HG03135 (cell line): ENCODE measurements around the gene CARD8.

Experiments
- ATAC-seq: cut with Tn5 transposase; IDR thresholded peaks from one replicate; pipeline ENCODE4 v1.9.1; 2021; ENCODE audit warnings: mild to moderate bottlenecking, moderate library complexity; ENCODE audit not compliant: unreplicated experiment

Gene CARD8

DNA sequence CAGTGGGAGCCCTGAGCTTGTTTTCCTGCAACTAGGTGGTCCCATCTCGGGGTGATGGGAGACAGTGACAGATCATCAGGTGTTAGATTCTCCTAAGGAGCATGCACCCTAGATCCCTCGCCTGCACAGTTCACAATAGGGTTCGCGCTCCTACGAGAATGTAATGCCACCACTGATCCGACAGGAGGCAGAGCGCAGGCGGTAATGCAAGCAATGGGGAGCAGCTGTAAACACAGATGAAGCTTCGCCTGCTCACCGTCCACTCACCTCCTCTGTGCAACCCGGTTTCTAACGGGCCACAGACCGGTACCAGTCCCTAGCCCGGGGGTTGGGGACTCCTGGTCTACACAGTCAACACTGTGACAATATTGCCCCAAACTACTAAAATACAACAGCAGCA lies 38.8 kb downstream of the CARD8 start:
- ATAC-seq, result no peak

DNA sequence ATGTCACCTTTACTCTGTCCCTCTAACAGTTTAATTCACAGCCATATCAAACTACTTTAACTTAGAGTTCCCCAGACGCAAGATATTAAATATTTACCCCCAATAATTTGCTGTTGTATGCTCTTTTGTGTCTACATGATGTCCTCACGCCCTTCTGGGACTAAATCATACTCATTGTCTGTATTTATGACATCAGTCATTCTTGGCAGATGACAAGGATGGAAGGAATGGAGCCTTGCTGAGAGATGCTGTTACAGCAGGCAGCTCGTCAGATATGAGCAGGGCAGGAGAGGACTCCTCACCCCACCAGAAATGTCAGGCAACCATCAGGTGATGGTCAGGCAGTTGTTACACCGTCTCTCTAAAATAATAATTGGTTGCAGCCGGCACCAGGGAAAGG lies 41.8 kb downstream of the CARD8 start:
- ATAC-seq, result no peak

DNA sequence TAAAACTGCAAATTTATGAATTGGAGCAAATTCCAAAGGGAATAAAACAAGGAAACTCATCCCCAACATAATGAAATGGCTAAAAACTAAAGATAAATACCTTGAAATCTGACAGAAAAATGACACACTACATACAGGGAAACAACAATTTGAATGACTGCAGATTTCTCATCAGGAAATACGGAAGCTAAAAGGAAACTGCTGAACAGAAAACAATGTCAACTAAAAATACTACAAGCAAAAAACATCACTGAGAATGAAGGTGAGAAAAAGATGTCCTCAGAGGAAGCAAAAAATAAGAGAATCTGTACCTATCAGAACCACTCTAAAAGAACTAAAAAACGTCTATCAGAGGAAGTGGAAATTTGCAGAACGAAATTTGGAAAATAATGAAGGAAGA lies 45.7 kb downstream of the CARD8 start:
- ATAC-seq, result no peak

DNA sequence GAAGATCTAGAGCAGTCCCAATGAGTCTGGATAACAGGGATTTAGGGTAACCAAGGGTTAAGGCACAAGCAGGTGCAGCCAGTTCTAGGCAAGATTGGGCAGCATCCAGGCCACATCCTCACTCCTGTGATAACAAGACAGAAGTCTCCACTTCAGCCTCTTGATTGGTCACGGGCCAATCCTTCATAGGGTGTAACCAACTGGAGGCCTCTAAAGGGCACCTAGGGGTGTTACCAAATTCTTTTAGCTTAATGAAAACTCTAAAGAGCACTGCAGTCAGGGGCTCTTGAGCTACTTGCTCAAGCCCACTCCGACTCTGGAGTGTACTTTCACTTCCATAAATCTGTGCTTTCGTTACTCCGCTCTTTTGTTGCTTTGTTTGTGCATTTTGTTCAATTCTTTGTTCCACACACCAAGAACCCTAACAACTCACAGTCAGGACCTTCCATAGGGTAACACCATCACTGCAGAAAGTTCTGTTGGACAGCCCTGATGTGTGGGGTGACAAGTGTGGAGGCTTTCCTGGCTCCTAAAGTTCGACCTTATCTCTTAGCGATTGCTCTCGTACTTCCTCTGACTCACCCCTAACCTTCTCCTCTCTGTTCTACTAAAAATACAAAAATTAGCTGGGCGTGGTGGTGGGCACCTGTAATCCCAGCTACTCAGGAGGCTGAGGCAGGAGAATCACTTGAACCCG lies 49.2 kb downstream of the CARD8 start:
- no peak for ATAC-seq

DNA sequence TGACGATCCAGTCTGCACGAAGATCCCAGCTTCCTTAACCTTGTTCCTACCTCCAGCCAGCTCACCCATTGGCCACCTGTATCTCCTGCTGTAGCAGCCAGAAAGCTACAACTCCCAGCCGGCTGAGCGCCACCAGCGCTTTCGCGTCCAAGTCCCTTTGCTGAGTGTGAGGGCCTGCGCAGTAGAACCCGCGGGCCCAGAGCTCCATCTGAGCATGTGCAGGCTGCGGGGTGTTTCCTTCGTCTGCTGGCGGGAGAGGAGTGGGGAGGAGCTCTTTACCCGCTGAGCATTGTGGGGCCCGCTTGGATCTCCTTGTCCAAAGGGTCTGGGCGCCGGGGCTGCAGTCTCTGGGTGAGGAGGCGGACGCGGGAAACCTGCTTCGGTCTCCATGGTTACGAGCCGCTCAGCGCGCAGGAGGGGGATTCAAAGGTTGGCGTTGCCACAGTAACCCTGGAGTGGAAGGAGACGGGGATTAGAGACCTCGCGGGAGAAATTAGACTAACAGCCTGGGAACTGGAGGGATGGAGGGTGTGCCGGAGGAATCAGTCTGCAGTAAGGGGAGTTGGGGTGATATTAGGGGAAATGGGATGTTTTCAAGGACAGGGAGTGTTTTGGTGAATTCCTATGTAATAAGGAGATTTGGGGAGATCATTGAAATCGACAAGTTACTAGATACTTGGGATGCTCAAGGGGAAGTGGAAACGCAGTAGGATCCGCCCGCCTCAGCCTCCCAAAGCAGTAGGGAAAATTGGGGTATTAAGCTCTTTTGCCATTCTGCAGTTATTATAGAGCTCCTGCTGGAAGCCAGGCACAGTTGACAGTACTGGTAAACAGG lies 51.7 kb downstream of the CARD8 start:
- ATAC-seq, result peak; percentile 89

DNA sequence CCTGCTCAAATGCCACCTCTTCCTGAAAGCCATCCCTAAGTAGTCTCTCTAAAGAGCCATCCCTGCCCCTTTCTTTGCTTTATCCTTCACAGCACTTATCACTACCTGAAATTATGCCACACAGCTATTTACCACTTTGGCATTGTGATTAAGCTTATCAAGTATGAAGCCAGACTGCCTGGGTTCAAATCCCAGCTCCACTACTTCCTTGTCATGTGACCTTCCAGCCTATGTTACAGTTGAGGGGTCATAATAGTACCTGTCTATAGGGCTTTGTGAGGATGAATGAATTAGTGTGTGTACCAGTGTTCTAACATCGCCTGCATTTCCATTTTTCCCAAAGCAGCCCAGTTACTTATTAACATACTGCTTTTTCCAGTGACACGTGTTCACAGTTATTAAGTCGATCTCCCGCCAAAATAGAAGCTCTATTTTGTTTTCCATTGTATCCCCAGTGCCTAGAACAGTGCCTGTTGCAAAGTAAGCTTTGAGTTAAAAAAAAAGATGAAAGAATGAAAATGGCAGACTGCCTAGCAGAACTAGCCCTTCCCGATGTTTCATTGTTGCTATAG lies 52.4 kb downstream of the CARD8 start:
- ATAC-seq, result no peak

DNA sequence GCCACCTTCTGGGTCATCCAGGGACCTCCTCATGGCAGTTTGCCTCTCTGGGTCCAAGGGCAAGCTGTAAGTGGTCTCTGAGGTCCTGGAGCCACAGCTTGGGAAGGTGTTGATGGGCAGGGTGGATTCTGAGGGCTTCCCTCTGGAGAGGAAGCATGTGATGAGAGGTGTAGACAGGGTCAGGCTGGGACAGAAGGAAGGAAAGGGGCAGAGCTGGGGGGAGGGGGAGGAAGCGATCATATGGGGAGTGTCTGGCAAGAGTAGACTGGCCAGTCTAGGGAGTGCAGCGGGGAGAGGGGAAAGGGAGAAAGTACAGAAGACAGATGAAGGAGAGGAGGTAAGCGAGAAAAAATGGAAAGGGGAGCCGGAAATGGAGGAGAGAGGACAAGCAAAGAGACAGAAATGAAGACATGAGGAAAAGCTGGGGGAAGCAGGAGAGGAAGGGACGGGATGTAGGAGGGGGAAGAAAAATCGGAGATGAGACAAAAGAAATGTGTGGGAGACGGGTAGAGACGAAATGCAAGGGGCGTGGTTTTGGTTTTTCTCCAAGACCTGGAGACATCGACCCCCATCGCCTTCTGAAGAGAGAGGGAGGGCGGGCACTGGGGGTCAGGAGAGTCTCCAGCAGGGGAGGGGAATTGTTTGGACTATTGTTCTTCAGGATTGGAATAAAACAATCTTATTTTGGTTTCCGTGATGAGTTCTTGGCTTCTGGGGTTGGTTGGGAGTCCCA lies 58.6 kb downstream of the CARD8 start:
- no peak for ATAC-seq

DNA sequence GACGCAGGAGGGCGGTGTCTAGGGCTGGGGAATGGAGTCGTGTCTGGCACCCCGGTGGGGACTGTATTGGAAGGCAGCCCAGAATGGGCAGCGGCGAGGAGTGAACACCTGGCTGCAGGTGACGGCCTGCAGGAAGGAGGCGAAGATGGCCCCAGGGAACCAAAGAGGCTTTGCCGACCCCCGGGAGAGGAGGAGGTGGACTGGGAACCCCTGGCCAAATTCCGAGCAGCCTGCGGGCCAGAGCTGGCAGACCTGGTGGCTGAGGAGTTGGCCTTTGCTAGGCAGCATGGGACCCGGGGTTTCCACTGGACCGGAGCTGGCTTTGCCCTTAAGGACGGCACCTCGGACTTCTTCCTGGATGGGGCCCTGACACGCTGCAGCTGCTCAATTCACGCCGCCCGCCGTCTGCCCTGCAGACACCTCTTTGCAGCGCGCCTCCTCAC lies 59.4 kb downstream of the CARD8 start:
- ATAC-seq, result no peak

DNA sequence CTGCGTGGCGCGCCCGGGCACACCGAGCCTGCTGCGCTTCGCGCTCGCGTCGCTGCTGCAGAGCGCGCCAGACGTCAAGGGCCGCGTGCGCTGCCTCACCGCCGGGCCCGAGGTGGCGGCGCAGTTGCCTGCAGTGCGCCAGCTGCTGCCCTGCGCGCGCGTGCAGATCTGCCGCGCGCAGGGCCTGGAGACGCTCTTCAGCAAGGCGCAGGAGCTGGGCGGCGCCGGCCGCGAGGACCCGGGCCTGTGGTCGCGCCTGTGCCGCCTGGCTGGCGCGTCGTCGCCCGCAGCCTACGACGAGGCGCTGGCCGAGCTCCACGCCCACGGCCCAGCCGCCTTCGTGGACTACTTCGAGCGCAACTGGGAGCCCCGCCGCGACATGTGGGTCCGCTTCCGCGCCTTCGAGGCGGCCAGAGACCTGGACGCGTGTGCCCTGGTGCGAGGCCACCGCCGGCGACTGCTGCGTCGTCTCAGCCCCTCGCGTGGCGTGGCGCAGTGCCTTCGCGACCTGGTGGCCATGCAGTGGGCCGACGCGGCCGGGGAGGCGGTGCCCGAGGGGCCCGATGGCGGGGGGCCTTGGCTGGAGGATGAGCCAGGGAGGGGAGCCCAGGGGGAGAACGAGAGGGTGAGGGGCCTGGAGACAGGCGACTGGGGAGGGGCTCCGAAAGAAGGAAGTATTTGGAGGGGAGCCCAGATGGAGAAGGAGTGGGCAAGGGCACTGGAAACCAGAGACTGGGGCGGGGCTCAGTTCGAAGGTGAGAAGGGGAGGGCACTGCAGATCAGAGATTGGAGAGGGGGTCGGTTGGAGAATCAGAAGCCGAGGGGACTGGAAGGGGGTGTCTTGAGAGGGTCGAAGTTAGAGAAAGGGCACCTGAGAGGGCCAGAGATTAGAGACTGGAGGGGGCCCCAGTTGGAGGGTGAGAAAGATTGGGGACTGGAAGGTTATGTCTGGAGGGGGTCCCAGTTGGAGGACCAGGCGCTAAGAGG lies 60.6 kb downstream of the CARD8 start:
- ATAC-seq, result no peak

DNA sequence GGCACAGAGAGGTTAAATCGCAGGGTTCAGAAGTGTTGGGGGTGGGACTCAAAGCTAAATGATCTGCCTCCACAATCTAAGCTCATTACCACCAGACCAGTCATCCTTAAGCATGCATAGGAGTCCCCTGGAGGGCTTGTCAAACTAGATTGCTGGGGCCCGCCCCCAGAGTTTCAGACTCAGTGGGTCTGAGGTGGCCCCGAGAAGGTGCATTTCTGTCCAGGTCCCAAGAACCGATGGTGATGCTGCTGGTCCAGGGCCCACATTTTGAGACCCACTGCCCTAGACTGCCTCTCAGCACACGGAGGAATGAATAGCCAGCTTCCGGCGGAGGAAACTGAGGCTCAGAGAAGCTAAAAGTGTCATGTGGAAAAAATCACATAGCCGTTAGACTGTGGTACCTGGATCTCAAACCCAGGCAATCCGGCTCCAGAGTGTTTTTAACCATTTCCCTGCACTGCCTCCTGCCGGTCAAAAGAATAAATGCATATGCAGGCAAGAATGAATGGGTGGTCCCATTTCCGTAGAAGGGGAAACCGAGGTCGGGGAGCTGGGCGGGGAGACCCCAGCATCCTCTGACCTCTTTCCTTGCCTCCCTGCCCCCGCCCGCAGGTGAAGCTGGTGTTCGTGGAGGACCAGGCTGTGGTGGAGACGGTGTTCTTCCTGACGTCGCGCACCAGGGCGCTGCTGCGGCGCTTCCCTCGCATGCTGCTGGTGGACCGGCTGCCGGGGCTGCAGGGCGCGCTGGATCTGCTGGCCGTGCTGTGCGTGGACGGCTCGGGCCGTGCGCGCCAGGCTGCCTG lies 61.5 kb downstream of the CARD8 start:
- no peak for ATAC-seq

DNA sequence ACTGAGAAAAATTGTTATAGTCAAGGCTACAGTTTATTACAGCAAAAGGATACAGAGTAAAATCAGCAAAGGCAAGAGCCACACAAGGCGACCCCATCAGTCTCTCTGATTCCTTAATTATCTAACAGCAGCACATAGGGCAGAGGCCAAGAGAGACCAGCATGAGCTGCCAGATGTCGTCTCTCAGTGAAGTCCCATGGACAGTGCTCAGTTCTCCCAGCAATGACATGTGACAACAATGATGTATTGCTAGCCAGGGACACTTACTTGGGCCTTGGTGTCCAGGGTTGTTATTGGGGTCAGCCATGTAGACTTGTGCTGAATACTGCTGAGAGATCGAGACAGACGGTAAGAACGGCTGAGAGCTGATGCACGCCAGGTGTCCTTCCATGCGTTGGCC lies 63.0 kb downstream of the CARD8 start:
- no peak for ATAC-seq

DNA sequence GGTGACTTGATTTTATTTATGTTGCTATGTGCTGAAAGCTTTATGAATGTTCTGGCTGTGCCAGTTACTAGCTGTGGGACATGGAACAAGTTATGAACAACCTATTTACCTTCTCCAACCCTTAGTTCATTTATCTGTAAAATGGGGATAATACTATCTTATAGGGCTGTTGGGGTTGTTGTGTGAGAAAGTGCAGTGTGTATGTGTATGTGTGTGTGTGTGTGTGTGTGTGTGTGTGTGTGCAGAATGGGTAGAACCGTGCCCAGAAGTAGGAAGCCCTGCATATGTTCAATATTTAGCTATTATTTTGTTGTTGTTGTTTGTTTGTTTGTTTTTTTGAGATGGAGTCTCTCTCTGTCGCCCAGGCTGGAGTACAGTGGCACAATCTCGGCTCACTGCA lies 64.8 kb downstream of the CARD8 start:
- no peak for ATAC-seq

DNA sequence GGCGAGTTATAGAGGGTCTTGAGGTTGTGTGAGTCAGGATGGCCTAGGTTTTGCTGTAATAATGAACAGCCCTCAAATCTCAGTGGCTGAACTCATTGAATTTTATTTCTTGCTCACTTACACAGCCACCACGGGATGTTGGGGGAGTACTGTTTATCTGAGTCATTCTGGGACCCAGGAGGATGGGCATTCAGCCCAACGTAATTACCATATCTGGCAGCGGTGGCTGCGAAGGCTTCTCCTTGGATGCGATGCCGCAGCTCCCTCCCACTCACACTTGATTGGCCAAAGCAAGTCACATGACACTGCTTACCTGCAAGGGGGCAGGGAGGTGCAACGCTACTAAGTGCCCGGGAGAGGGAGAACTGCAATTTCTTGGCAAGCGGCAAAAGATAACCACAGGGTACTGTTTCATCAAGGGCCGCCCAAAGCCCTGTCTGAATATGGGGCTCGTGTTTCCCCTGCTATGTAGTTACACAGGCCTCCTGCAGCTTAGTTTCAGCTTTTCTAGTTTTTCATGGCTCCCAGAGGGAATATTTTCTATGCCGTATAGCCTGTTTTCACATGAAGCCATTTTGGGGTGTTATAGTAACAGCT lies 65.3 kb downstream of the CARD8 start:
- no peak for ATAC-seq

DNA sequence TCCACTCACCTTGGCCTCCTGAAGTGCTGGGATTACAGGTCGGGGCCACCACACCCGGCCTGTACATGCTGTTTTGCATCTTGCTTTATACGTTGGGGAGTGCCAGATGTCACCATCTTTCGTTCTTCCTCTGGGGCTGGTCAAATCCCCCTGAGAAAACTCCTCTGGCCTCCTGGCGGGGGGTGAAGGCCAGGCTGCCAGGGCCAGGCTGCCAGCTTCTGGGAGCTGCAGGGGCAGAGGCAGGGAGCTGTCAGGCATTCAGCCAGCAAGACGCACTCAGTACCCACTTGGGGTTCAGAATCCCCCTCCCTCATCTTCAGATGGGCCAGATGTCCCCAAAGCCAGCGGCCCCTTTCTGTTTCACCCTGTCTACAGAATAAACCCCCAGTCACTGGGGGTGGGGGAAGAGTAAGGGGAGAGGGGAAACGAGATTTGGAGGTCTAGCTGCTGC lies 69.1 kb downstream of the CARD8 start:
- ATAC-seq, result peak; percentile 53

DNA sequence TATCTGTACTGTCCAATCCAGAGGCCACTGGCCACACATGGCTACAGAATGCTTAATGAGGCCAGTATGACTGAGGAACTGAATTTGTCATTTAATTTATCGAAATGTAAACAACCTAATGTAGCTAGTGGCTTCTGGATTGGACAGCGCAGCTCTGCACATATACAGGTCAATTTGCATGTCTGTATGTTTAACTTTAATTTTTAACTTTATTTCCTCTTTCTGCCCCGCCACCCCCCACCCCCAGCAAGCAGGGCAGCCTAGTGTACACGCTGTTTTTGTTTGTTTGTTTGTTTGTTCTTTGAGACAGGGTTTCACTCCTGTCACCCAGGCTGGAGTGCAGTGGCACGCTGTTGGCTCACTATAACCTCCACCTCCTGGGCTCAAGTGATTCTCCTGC lies 69.7 kb downstream of the CARD8 start:
- peak; percentile 36 for ATAC-seq

DNA sequence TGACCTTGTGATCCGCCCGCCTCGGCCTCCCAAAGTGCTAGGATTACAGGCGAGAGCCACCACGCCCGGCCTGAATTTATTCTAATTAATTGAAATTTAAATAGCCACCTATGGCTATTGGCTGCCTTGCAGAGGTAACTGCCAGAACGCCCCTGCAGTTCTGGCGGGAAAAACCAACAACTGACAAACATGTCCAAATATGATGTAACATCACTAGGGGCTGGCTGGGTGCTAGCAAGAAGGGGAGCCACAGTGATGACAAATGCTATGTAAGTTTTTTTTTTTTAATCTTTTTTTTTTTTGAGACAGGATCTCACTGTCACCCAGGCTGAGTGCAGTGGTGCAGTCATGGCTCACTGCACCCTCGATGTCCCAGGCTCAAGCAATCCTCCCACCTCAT lies 72.4 kb downstream of the CARD8 start:
- ATAC-seq, result no peak

DNA sequence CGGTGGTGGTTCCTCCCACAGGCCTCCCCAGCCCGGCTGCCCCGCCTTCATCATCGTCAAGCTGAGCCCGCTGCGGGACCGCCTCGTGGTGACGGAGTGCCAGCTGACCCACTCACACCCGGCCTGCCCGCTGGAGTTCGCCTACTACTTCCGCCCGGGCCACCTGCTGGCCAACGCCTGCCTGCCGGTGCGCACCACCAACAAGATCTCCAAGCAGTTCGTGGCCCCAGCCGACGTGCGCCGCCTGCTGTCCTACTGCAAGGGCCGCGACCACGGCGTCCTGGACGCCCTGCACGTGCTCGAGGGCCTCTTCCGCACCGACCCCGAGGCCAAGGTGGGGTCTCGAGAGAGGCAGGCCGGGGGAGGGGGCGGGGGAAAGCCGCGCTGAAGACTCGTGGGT lies 73.3 kb downstream of the CARD8 start:
- ATAC-seq, result no peak

DNA sequence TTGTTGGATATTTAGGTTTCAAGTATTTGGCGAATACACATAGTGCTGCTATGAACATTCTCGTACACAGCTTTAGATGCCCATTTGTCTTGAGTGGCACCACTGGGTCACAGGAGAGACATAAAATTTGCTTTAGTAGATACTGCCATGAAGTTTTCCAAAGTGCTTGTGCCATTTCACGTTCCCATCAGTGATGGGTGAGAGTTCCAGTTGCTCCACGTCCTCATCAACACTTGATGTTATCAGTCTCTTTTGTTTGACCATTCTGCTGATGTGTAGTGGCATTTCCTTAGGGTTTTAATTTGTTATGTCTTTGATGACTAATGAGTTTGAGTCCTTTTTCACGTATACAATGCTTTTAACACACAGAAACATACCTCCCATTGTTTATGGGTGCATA lies 74.2 kb downstream of the CARD8 start:
- no peak for ATAC-seq

DNA sequence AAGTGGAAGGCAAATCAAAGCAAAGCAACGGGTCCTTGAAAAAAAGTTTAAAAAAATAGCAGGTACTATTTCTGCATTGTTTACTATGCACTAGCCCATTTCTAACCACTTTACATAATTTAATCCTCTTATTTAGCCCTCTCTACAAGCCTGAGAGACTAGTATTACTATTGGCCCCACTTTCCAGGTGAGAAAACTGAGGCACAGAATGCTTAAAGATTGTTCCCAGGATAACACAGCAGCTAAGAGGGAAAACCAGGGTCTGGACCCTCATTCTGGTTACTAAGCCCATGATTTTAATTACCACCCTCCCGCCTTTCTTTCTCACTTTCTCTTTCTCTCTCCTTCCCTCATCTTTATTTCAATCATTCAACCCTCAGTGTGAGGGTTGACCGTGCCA lies 79.5 kb downstream of the CARD8 start:
- ATAC-seq, result no peak
